Transverse colon (tissue), 4 donors: ENCODE data around the gene CCM2. TPM values are rescaled to one million over a fixed set of nuclear protein-coding genes. Genes with fewer than 3 reads are reported as not detected.

Experiments used
- DNase-seq: peaks from one replicate; pipeline ENCODE4 v3.0.0-alpha.2; 2019
- H3K27ac ChIP-seq, 4 donors: fragments of 200-600 bp; sonication (generic); 2 replicates each; pipeline ENCODE4 v1.5.1; 2016 to 2018; ENCODE audit warnings: inconsistent platforms in 4 of 4
- H3K27me3 ChIP-seq: fragments of 200-600 bp; sonication (generic); 2 replicates; pipeline ENCODE4 v1.5.1; 2017; ENCODE audit warnings: inconsistent platforms
- H3K36me3 ChIP-seq, 4 donors: fragments of 200-600 bp; sonication (generic); 2 replicates each; pipeline ENCODE4 v1.5.1; 2017 to 2019; ENCODE audit warnings: inconsistent platforms in 4 of 4
- H3K4me1 ChIP-seq, 4 donors: fragments of 200-600 bp; sonication (generic); 2 replicates each; pipeline ENCODE4 v1.5.1; 2017 to 2020; ENCODE audit warnings: inconsistent platforms in 4 of 4
- H3K4me3 ChIP-seq, 4 donors: fragments of 200-600 bp; sonication (generic); 1 replicate in 1 of 4; 2 replicates in 3 of 4; pipeline versions ENCODE4 v1.5.1 to v1.6.1; 2017 to 2019; ENCODE audit warnings: inconsistent platforms in 4 of 4
- H3K9me3 ChIP-seq, 2 donors: fragments of 200-600 bp; sonication (generic); 2 replicates each; pipeline ENCODE4 v1.5.1; 2017 to 2019; ENCODE audit warnings: inconsistent platforms in 2 of 2
- CTCF ChIP-seq, 5 experiments: fragments of 200-600 bp in 3 of 5; fragments of 450-650 bp in 2 of 5; sonication (generic) in 3 of 5; IDR thresholded peaks; 1 replicate in 2 of 5; 2 replicates in 3 of 5; pipeline ENCODE4 v1.5.1; 2016 to 2017; ENCODE audit warnings: antibody characterized with exemption in 5 of 5, inconsistent platforms in 3 of 5, mild to moderate bottlenecking in 2 of 5, moderate library complexity in 1 of 5
- EP300 ChIP-seq: sonication (generic); formaldehyde crosslinking; IDR thresholded peaks from one replicate; pipeline ENCODE4 v1.6.1; 2017; ENCODE audit warnings: antibody characterized with exemption, low read depth
- POLR2A ChIP-seq: fragments of 450-650 bp; IDR thresholded peaks from one replicate; pipeline ENCODE4 v1.6.1; 2016; ENCODE audit warnings: antibody characterized with exemption, mild to moderate bottlenecking, moderate library complexity
- POLR2AphosphoS5 ChIP-seq, 3 donors: sonication (generic); formaldehyde crosslinking; IDR thresholded peaks; one replicate each; pipeline ENCODE4 v1.6.1; 2016; ENCODE audit warnings: antibody characterized with exemption in 3 of 3
- WGBS, 2 donors: methylation state at CpG; one replicate each; pipeline ENCODE4 v1.1.5; 2018; ENCODE audit warnings: low coverage in 1 of 2; 5-methylcytosine and 5-hydroxymethylcytosine counted together
- in situ Hi-C, 4 donors: fragments of 200-750 bp; cut with MboI; loops; one replicate each; pipeline versions ENCODE4 v1.15.0 to v1.15.1; 2017; ENCODE audit warnings: low sequenced_read_pairs in 3 of 4, low pct_ligation_motif_present in 1 of 4, low pct_unique_long_range_greater_than_20kb in 1 of 4
- intact Hi-C: fragments of 100-400 bp; cut with DNase I; formaldehyde crosslinking; loops from one replicate; pipeline ENCODE4 v1.15.1; 2023; ENCODE audit warnings: low total_unique reads
- total RNA-seq, 4 donors: library from RNA; depleted of rRNA; stranded (reverse); fragments of >200 nt; gene quantifications; one replicate each; pipeline ENCODE4 v1.1.0, GENCODE V29; 2016

The CCM2 gene
- total RNA-seq, 4 donors from 2014 or later = 40.4 to 76.4 (median 47.8) TPM

DNA sequence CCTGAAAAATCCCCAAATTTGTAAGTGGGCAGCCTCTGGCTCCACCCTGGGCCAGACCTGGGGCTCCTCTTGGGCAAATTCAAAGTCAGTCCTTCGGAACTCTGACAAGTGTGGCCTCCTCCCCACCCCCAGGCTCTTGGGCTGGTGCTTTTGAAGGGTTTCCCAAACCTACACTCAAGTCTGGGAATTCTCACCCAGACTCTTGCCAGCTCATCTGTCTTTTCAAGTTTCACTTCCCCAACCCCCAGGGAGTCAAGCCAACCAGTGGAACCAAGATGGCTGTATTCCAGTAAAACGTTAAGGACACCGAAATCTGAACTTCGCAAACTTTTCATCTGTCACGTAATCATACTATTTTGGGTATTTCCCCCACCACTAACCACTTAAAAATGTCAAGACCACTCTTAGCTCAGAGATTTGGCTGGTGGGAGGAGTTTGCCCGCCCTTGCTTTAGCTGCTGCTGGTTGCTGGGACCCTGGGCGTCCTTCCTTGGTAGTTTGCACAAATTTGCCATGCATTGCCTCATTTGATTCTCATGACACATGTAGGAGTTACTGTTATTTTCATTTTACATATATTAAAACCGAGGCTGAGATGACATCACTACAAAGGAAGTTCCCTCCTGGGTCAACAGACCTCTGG is 19.5 kb upstream of the CCM2 start:
- in situ Hi-C loops (no loop called here), intact Hi-C loops (no loop called here)
- TF ChIP-seq CTCF (IDR thresholded peaks at IDR 0.05) (no peak), POLR2A (no peak), EP300 (peak; percentile 52), POLR2AphosphoS5 (IDR thresholded peaks at IDR 0.05) (peak in 1 of 3 donors; percentile 12)
- Histone ChIP-seq H3K4me1 (peaks cover 7 to 32% (median 14%) of the 10 kb centered on the region in 4 donors), H3K27me3 (no peaks in the 10 kb centered on the region), H3K27ac (peak overlapping the region; percentile 58 to 73 (median 62)), H3K4me3 (no peak overlapping the region), H3K9me3 (no peaks in the 10 kb centered on the region), H3K36me3 (peaks cover 0 to 11% (median 0%) of the 10 kb centered on the region in 4 donors)
- DNase-seq = no peak
- 41 to 44% methylated on average over 4 to 8 of the region's 8 CpGs for WGBS, 2 donors

DNA sequence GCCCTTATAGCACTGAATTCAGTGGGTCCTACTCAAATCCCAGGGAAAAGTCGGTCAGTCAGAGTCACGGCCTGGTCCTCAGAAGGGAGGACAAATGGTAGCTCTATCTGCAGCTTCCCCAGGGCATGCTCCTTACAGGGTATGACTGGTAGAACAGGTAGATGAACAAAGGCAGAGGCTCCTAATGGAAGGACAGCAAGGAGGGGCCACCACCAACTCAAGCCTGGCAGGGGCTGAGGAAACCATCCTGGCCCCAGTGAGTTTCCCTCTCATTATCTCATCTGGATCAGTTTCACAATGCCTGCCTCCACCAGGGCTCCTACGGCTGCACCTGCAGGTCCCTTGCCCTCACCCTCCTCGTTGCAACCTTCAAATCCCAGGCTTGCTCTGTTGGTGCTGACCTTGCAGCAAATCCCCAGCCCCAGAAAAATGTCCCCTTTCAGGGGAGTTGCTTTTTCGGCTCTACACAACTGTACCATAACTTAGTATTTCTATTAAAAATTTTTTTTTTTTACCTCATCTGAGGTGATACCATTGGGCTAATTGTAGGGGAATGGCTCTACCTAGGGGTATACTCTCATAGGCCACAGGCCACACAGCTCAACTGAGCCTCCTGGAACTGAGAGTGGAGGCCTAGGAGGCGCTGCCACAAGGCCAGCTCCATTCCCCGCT is 18.8 kb upstream of the CCM2 start:
- H3K27ac ChIP-seq = peak overlapping the region; percentile 58 to 73 (median 62)
- H3K27me3 ChIP-seq = no peaks in the 10 kb centered on the region
- peaks cover 7 to 33% (median 14%) of the 10 kb centered on the region in 4 donors for H3K4me1 ChIP-seq
- TF ChIP-seq EP300 (no peak), CTCF (IDR thresholded peaks at IDR 0.05) (no peak), POLR2AphosphoS5 (IDR thresholded peaks at IDR 0.05) (no peak), POLR2A (no peak)
- peaks cover 0 to 11% (median 0%) of the 10 kb centered on the region in 4 donors for H3K36me3 ChIP-seq
- DNase-seq = no peak
- intact Hi-C loops (no loop called here), in situ Hi-C loops (no loop called here)
- WGBS, 2 donors = 85 to 87% methylated on average over 2 to 7 of the region's 7 CpGs
- no peak overlapping the region for H3K4me3 ChIP-seq
- H3K9me3 ChIP-seq = no peaks in the 10 kb centered on the region

DNA sequence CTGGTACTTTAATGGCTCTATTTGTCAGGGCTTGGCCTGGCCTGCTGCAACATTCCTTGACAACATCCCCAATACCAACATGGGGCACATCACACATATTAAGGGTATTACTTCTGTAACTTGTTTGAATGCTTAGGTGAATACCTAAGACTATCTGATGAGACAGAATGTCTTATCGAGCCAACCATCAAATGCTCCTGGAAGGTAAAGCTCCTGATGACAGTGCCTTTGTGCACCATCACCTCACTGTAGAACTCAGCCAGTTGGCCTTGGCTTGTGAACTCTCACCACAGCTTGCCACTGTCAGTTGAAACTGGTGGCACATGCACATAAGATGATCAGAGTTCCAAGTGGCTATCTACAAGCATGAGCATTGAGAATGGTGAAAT is 17.5 kb upstream of the CCM2 start:
- H3K36me3 ChIP-seq = peaks cover 0 to 11% (median 0%) of the 10 kb centered on the region in 4 donors
- H3K9me3 ChIP-seq = no peaks in the 10 kb centered on the region
- intact Hi-C loops = no loop called here
- 84 to 86% methylated on average over 1 of the region's 1 CpG for WGBS, 2 donors
- H3K4me3 ChIP-seq = no peak overlapping the region
- in situ Hi-C loops = no loop called here
- no peak for DNase-seq
- no peaks in the 10 kb centered on the region for H3K27me3 ChIP-seq
- peaks cover 7 to 39% (median 21%) of the 10 kb centered on the region in 4 donors for H3K4me1 ChIP-seq
- TF ChIP-seq POLR2A (no peak), CTCF (IDR thresholded peaks at IDR 0.05) (no peak), POLR2AphosphoS5 (IDR thresholded peaks at IDR 0.05) (no peak), EP300 (no peak)
- no peak overlapping the region for H3K27ac ChIP-seq

GRCh38 chr7:44982970-44983369 is 17.0 kb upstream of the CCM2 start:
- no peaks in the 10 kb centered on the region for H3K27me3 ChIP-seq
- no peak overlapping the region for H3K4me3 ChIP-seq
- intact Hi-C loops (no loop called here), in situ Hi-C loops (no loop called here)
- no peaks in the 10 kb centered on the region for H3K9me3 ChIP-seq
- DNase-seq = no peak
- 100% methylated on average over 1 of the region's 1 CpG; no CpG with 5 or more reads in 1 of the 2 donors for WGBS, 2 donors
- TF ChIP-seq CTCF (IDR thresholded peaks at IDR 0.05) = no peak
- no peak for TF ChIP-seq EP300
- TF ChIP-seq POLR2AphosphoS5 (IDR thresholded peaks at IDR 0.05) = no peak
- peaks cover 0 to 11% (median 0%) of the 10 kb centered on the region in 4 donors for H3K36me3 ChIP-seq
- H3K4me1 ChIP-seq = peaks cover 7 to 40% (median 22%) of the 10 kb centered on the region in 4 donors
- H3K27ac ChIP-seq = no peak overlapping the region
